Urothelium cell line (cell line): Measurements from ENCODE around the gene IFNL2.
"Not testable (repeated sequence)": the region's sequence is repeated elsewhere in the genome, so short reads cannot be mapped to it uniquely, and the experiment has no call there.

Experiments used
- DNase-seq: peaks from one replicate; pipeline ENCODE4 v3.0.0; 2011; ENCODE audit warnings: low spot score, mixed read lengths
- FAIRE-seq: peaks from 2 replicates; lab custom pipeline; 2011; peaks lifted over from hg19 to GRCh38; lab: Jason Lieb, UNC

IFNL2 gene

DNA sequence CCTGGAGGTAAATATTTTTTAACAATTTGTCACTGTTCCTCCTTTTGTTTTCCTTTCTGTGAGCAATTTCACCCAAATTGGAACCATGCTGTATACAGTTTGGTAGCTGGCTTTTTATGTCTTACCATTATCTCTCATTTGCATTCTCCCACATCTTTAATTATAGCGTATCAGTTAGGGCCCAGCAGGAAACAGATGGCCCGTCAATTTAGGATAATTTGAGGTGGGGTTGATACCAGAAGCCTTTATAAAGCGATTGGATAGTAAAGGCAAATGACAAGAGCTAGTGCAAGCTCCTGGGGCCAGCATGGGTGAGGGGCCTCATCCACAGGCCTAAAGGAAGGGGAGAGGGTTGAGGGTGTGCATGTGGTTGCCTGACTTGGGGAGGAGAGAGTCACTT lies 15.7 kb upstream of the IFNL2 start:
- no peak for FAIRE-seq
- DNase-seq, result no peak

DNA sequence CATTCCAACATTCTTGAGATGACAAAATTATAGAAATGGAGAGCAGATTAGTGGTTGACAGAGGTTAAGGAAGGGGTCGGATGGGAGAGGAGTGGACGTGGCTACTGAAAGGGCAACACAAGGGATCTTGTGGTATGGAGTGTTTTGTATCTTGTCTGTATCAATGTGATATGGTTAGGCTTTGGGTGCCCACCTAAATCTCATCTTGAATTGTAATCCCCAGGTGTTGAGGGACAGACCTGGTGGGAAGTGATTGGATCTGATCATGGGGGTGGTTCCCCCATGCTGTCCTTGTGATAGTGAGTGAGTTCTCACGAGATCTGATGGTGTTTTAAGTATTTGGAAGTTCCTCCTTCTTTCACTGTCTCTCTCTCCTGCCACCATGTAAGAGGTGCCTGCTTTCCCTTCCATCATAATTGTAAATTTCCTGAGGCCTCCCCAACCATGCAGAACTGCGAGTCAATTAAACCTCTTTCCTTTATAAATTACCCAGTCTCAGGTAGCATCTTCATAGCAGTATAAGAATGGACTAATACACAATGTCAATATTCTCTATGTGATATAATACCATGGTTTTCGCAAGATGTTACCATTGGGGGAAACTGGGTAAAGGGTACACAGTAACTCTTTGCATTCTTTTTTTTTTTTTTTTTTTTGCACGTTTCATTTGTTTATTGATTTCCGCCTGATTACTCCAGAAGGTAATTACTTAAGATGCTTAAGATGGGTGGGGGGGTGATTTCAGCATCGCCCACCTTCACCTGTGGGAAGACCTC lies 14.6 kb upstream of the IFNL2 start:
- FAIRE-seq (no peak), DNase-seq (no peak)

DNA sequence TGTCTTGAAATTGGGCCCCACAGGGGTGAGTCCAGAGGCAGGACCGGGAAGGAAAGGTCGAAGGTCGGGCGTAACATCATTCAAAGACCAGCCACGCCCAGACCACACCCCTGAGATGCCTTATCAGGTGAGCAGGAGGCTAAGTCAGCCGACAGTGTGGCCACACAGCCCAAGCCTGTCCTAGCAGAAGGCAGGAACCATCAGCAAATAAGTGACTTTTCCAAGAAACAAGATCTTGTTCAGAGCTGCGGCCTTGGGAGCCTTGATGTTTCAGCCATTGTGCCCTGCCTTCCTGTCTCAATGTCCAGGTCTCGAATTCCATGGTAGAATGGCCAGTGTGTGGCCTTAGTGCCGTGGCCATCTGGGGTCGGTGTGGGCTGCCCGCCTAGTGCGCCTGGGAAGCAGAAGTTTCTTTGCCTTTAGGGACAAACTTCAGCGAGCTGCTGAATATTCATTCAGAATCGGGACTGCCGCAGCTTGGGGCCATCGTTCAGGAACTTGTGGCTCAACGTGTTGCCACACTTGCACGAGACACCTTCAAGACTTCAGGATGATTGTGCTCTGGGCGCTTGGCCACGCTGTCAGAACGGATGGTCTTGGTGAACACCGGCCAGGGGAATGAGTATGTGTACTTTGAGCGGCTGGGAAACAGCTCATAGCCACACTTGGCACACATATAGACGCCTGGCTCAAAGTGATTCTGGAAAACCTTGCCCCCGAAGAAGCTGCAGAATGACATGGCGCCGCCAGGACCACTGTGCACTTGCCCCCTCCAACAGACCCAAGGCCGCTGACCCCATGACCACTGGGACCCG lies 13.5 kb upstream of the IFNL2 start:
- FAIRE-seq (no peak), DNase-seq (no peak)

DNA sequence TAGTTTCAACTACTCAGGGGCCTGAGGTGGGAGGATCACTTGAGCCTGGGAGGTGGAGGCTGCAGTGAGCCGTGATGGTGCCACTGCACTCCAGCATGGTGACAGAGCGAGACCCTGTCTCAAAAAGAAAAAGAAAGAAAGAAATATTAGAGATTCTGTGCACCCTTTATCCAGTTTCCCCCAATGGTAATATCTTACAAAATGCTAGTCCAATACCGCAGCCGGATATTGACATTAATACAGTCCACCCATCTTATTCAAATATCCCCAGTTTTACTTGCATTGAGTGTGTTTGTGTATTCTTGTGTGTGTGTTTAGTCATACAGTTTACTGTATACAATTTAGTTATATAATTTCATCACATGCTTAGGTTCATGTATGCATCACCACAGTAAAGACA lies 11.0 kb upstream of the IFNL2 start:
- no peak for FAIRE-seq
- no peak for DNase-seq

DNA sequence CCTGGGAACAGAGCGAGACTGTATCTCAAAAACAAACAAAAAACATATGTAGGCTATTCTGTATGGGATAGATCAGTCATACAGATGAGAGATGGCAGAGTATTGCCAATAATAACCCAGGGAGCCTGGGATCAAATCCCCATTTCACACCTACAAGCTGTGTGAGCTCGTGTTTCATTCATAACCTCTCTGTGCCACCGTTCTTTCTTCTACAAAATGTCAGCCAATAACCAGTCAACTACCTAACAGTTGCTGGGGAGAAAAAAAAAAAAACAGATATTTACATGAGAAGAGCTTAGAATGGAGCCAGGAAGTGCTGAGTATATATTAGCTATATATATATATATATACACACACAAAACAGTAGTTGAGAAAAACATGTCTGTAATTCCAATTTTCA lies 6.5 kb upstream of the IFNL2 start:
- DNase-seq, result no peak
- FAIRE-seq, result no peak

DNA sequence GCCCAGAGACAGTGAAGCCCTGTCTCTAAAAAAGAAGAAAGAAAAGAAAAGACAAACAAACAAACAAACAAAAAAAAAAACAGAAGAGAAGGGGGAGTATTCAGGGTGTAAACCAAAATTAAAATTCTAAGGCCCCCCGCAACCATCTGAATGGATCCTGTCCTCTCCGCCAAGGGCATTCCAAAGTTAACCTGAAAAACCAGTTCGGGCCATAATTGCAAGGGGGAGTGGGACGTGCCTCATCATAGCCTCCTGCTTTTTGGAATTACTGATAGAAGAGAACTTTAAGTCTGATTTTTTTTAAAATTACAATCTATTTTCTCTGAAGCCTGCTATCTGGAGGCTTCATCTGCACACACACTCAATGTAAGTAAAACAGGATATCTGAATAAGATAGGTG lies 5.7 kb upstream of the IFNL2 start:
- FAIRE-seq (no peak), DNase-seq (no peak)

DNA sequence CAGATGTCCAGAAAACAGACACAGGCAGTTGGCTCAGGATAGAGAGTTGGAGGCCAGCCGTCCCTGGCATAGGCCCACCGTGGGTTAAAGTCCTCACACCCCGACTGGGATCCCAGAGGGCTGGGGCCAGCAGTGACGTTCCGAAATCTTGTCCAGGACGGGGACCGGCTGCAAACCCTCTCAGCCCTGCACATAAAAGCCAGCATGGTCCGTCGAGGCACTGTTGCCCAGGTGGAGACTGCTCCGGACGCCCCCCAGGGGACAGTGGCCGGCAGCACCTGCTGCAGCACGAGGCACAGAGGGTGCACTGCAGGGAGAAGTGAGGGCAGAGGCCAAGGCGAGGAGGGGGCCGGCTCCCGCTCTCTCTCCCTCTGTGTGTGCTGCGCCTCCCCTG lies 4.3 kb upstream of the IFNL2 start:
- no peak for FAIRE-seq
- DNase-seq, result no peak

DNA sequence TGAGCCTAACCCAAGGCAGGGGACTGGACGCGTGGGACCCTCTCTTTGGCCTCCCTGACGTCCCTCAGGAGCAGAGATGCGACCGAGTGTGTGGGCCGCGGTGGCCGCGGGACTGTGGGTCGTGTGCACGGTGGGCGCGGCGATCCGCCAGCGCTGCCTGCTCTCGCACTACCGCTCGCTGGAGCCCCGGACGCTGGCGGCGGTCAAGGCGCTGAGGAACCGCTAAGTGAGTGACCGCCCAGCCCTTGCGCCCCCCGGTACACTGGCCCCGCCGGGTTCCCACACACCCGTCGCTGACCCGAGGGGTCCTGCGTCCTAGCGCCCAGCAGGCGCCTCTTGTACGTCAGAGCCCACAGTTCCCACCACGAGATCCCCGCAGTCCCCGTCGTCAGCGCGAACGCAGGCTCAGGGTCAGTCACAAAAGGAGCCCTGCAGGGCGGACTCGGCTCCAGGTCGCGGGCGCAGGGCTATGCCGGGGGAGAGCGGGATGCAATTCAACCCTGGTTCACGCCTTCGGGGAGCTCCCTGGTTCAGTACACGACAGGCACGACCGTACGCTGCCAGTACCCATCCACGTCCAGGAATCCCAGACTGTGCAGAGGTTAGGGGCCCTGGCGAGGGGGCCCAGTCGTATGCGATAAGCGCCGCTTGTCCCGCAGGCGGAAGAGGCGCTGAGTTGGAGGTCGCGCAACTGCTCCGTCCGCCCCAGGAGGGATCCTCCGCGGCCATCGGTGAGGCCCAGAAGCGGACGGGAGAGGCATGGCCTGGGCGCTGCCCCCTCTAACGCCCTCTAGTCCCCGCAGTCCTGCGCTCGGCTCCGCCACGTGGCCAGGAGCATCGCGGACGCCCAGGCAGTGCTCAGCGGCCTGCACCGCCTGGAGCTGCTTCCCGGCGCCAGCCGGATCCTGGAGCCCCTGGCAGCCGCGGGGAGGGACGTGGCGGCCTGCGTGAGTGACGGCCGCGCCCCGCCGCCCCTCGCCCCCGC lies 3.6 kb upstream of the IFNL2 start:
- no peak for DNase-seq
- FAIRE-seq, result no peak

DNA sequence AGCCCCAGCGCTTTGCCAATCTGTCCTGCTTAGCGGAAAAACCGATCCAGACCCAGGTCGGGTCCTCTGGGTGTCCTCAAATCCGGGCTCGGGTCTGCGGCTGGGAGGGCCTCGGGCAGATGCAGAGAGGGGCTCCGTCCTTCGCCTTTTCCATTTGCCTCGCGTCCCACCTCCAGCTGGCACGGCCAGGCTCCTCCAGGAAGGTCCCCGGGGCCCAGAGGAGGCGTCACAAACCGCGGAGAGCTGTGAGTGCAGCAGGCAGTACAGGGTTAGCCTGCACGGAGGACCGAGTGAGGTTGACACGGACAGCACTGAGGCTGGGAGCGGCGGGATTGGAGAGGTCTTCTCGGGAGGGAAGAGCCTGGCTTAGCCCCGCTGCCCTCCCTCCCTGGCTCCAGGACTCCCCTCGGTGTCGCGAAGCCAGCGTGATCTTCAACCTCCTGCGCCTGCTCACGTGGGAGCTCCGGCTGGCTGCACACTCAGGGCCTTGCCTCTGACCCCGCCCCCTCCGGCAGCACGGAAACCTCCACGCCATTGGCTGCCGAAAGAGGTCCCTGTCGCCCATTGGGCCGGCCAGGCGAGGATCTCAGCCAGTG lies 2.8 kb upstream of the IFNL2 start:
- DNase-seq (no peak), FAIRE-seq (no peak)

DNA sequence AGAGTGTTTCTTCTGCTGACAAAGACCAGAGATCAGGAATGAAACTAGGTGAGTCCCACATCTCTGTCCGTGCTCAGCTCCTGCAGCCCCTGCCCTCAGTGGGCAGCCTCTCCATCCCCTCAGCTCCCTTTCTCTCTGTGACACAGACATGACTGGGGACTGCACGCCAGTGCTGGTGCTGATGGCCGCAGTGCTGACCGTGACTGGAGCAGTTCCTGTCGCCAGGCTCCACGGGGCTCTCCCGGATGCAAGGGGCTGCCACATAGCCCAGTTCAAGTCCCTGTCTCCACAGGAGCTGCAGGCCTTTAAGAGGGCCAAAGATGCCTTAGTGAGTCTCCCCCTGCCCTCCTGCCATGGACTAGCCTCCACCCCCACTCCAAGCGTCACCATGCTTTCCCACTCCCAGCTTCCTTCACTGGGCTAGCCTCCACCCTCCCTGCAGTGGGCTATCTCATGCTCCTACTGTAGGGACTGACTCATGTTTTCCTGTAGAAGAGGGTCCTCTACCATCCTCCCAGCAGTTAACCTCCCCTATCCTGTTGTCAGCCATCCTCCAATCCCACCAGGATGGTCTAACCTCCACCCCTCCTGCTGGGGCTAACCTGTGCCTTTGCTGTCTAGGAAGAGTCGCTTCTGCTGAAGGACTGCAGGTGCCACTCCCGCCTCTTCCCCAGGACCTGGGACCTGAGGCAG lies 481 bp downstream of the IFNL2 start:
- FAIRE-seq, result peak; percentile 52

DNA sequence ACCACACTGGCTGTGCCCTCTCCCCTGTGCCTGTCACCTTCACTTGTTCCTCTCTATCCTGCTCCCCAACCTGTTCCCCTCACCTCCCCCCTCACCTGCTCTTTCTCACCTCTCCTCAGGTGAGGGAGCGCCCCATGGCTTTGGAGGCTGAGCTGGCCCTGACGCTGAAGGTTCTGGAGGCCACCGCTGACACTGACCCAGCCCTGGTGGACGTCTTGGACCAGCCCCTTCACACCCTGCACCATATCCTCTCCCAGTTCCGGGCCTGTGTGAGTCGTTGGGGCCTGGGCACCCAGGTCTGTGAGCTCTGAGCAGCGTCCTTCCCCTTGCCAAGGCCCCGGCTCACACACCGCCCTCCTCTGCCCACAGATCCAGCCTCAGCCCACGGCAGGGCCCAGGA lies 1.2 kb downstream of the IFNL2 start:
- DNase-seq, FAIRE-seq: not testable (repeated sequence)

More for the DNA sequence above, 481 bp downstream of the IFNL2 start:
- DNase-seq, result not testable (repeated sequence)

DNA sequence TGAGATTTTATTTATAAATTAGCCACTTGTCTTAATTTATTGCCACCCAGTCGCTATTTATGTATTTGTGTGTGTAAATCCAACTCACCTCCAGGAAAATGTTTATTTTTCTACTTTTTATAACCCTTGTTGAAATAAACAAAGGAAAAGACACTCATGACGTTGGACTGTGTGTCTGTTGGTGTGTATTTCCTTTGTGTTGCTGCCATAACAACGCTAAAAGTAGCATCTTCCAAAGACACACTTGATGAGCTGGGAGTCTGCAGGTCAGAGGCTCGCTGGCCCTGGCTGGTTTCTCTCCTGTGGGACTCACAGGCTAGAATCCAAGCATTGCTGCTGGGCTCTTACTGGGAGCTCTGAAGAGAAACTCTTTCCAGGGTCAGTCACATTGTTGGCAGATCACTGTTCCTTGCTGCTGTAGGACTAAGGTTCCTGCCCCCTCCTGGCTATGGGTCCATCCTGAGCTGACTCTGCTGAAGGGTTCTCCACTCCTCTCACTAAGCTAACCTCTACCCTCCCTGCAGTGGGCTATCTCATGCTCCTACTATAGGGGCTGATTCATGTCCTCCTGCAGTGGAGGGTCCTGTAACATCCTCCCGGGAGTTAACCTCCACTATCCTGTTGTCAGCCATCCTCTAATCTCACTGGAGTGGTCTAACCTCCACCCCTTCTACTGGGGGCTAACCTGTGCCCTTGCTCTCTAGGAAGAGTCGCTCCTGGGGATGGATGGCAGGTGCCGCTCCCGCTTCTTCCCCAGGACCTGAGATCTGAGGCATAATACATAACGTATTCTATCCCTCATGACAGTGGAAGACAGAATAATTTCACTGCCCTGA lies 2.1 kb downstream of the IFNL2 start:
- FAIRE-seq, result no peak

DNA sequence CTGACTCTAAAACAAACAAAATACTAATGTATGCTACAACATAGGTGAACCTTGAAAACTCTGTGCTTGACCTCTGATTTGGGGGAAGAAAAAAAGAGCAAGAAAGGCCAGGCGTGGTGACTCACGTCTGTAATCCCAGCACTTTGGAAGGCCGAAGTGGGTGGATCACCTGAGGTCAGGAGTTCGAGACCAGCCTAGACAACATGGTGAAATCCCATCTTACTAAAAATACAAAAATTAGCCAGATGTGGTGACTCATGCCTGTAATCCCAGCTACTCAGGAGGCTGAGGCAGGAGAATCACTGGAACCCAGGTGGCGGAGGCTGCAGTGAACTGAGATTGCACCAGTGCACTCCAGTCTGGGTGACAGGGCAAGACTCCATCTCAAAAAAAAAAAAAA lies 5.7 kb downstream of the IFNL2 start:
- FAIRE-seq, result not testable (repeated sequence)

More for the DNA sequence above, 2.1 kb downstream of the IFNL2 start:
- no peak for DNase-seq

DNA sequence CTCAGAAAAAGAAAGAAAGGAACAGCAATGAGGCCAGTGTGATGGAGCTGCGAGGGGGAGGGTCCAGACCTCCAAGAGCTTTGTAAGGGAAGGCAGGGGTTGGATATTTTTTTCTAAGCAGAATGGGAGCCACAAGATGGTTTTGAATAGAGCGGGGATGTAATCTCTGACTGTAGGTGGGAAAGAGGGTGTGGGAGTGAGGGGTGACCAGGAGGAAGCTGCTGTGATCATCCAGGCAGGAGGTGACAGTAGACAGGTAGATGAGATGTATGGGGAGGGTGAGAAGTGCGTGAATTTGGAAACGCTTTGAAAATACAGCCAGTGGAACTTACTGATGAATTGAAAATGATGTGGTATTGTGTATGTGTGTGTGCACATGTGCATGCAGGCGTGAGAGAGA lies 7.4 kb downstream of the IFNL2 start:
- DNase-seq (no peak), FAIRE-seq (no peak)

More for the DNA sequence above, 5.7 kb downstream of the IFNL2 start:
- DNase-seq, result not testable (repeated sequence)

DNA sequence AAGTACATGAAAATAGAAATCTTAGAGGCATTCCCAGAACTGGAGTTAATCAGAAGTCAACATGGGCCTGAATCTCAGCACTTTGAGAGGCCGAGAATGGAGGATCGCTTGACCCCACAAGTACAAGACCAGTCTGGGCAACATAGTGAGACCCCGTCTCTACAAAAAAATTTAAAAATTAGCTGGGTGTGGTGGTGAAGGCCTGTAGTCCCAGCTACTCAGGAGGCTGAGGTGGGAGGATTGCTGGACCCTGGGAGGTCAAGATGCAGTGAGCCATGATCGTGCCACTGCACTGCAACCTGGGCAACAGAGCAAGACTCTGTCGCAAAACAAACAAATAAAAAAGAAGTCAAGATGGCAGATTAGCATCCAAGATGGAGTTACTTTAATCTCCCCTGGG lies 8.5 kb downstream of the IFNL2 start:
- DNase-seq (no peak), FAIRE-seq (no peak)

DNA sequence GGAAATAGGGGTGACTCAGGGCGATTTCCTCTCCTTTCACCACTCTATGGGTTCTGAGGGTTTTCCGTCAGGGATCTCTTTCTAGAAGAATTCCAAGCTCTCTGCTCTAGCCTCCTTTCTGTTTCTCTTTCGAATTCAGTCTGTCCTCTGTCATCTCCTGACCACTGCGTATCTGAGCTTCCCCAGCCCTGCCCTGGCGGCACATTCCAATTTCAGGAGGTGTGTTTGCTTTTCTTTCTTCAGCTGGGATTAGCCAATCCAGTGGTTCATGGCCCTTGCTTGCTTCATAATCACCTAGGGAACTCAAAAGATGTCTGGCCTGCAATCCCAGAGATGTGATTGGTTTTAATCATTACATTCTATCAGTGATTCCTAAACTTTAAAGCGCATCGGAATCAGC lies 9.4 kb downstream of the IFNL2 start:
- no peak for FAIRE-seq
- DNase-seq, result no peak

DNA sequence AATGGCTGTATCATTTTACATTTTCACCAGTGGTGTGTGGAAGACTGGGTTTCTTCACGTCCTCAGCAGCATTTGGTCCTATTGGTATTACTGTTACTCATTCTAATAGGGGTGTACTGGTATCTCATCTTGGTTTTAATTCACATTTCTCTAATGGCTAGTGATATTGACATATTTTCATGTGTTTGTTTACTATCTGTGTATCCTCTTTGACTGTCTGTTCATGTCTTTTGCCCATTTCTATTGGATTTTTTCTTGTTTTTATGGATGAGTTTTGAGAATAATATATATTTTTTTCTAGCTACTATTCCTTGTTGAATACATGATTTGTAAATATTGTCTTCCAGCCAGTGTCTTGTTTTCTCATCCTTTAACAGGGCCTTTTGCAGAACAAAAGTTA lies 13.8 kb downstream of the IFNL2 start:
- FAIRE-seq (no peak), DNase-seq (no peak)

DNA sequence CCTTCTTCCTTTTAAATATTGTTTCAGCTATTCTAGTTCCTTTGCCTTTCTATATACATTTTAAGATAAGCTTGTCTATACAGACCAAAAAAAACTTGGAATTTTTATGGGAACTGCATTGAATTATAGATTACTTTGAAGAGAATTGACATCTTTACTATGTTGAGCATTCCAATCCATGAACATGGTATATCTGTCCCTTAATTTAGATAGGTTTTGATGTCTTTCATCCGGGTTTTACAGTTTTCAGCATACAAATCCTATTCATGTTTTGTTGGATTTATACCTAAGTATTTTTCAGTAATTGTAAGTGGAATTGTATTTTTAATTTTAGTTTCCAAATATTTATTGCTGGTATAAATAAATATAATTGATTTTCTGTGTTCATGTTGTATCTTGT lies 15.8 kb downstream of the IFNL2 start:
- DNase-seq (no peak), FAIRE-seq (no peak)

DNA sequence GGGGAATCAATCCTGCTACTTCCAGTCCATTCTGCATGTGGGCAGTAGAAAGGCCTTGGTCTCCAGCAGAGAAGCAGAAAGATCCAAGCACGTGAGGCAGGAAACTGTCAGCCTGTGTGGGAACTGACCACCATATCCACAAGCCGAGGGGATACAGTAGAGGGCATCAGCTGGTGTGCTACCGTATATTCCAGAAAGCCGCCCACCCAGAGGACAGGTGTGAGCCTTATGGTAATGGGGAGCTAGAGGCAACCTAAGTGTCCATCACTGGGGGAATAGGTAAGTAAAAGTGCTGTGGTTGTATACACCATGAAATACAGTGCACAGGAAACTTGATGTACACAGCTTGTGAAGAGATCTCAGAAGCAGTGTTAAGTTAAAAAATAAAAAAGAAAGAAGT lies 25.2 kb downstream of the IFNL2 start:
- DNase-seq (no peak), FAIRE-seq (no peak)
